CD4-positive, alpha-beta T cell treated with Interleukin-17A for 1 hour (primary cell): ENCODE measurements around the gene TTLL12.
"Not testable (repeated sequence)": the region's sequence is repeated elsewhere in the genome, so short reads cannot be mapped to it uniquely, and the experiment has no call there.

Experiments
- DNase-seq: peaks from one replicate; pipeline ENCODE4 v3.0.0-alpha.2; 2020

Gene TTLL12

DNA sequence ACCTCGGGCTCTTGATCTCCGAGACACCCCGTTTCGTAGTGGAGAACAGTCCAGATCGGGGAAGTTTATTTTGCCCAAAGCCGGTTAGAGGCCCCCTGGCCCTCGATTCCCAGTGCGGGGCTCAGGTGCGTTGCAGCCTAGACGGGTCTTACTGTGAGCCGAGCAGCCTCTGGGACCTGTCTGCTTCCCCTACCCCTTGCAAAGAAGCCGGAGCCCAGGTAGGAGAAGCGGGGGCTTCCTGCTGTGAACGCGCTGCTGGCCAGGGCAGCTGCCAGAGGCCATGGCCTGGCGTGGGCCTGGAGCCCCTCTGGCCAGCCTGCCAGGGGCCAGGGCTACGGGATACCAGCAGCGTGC is 35.0 kb downstream of the TTLL12 start:
- DNase-seq = peak; percentile 9

DNA sequence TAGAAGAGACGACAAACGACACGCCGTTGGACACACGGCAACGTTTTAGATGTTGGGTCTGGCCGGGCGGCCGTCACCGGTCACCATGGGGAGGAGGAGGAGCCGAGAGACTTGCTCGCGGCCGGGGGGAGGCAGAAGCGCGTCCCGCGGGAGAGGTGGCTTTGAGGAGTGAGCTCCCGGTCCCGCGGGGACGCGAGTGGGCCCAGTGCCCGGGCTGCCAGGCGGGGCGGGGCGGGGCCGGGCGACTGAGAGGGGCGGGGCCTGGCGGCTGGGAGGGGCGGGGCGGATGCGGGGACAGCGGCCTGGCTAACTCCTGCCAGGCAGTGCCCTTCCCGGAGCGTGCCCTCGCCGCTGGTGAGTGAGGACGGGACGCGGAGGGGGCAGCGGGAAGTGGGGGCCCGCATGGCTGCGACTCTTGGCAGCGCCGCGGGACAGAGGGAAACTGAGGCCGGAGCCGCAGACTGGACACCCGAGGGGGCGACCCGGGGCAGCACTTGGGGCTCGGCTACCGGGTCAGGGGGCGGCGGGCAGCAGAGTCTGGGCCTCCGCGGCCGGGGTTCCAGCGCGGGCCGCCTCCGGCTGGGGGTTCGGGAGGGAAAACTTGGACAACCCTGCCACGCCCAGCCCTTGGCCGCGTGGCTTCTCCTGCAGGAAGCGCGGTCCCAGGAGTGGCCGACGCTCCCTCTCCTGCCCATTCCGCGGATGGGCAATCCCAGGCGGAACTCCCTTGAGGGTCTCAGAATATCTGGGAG is 35.5 kb downstream of the TTLL12 start, which contains the start of gene TSPO:
Gene TSPO, plus strand, starts transcription at position 309 of the 752 bp plus-strand sequence. CDS start 7,680 bp downstream, outside the sequence.
- DNase-seq = peak; percentile 69

DNA sequence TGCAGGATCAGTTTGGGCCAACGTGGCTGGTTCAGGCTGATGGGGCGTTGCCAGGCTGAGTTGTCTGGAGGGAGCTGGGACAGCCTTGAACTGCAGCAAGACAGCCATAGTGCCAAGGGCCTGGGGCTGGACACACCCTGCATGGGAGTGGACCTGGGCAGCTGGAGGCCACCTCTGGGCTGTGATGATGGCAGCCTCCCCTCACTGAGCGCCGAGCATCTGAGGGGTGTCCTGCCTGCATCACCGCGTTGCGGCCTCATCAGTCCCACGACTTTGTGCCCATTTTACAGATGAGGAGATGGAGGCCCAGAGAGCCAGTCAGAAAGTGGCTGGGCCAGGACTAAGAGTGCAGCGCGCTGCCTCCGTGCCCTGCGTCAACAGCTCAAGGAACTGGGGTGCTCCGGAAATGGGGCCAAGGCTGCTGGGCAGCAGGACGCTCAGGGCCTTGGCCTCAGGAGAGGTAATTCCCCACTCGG is 36.2 kb downstream of the TTLL12 start:
- no peak for DNase-seq

DNA sequence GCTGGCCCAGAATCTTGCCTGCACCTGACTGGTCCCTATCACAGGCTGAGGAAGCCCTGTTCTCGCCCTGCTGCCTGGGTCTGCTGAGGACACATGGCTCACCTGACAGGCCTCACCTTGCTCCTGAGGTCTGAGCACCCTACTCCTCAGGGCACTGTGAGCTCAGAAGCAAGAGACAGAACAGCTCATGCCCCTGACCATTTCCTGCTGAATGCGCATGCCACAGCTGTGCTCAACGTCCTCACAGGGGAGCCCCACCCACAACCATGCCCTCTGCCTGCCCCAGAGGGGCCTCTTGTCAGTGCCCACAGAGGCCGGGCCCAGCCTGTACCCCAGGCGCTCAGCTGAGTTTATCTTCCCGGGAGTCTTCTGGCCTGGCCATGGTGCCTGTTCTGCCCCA is 38.4 kb downstream of the TTLL12 start:
- no peak for DNase-seq

DNA sequence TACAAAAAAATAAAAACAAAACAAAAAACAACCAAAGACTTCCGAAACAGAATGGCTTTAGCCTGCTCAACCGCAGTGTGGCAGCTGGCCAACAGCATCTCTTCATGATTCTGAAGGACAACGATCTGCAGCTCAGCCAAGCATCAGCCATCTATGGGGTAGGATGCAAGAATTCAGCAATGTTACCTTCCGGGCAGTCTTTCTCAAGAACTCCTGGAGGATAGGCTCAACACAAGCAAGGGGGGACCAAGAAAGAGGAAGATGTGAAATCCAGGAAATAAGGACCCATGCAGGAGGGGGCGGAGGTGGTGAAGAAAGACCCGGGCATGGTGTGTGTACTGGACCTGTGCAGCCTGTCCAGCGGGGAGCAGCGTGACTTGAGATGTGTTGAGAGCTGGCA is 39.1 kb downstream of the TTLL12 start:
- no peak for DNase-seq

DNA sequence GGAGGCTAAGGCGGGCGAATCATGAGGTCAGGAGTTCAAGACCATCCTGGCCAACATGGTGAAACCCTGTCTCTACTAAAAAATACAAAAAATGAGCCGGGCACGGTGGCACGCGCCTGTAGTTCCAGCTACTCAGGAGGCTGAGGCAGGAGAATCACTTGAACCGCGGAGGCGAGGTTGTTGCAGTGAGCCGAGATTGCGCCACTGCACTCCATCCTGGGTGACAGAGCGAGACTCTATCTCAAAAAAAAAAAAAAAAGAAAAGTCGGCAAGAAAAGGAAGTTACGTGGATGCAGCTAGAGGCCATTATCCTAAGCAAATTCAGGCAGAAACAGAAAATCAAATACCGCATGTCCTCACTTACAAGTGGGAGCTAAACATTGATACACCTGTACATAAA is 40.6 kb downstream of the TTLL12 start:
- not testable (repeated sequence) for DNase-seq

DNA sequence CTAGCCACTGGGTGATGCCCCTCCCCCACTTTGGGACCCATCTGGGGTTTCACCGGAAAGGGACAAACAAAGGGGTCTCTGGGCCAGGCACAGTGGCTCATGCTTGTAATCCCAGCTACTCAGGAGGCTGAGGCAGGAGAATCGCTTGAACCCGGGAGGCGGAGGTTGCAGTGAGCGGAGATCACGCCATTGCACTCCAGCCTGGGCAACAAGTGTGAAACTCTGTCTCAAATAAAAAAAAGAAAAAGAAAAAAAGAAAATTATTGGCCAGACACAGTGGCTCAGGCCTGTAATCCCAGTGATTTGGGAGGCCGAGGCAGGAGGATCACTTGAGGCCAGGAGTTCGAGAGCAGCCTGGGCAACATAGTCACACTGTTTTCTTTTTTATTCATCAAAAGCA is 41.6 kb downstream of the TTLL12 start:
- not testable (repeated sequence) for DNase-seq

DNA sequence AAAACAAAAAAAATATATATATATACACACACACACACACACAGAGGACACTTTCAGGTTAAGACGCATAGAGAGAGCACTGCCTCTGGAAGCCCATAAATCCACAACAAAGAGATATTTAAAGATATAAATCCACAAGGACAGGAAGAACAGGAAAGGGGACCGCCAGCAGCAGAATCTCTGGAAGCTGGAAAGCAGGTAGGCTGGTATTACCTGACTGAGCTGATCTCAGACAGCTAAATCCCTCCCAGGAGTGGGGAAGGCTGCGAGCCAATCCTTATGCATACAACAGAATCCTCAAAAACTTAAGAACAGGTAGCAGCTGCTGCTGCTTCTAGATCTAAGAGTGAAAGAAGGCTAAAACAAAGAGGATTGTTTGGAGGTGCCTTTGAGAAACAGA is 42.0 kb downstream of the TTLL12 start:
- DNase-seq = no peak

DNA sequence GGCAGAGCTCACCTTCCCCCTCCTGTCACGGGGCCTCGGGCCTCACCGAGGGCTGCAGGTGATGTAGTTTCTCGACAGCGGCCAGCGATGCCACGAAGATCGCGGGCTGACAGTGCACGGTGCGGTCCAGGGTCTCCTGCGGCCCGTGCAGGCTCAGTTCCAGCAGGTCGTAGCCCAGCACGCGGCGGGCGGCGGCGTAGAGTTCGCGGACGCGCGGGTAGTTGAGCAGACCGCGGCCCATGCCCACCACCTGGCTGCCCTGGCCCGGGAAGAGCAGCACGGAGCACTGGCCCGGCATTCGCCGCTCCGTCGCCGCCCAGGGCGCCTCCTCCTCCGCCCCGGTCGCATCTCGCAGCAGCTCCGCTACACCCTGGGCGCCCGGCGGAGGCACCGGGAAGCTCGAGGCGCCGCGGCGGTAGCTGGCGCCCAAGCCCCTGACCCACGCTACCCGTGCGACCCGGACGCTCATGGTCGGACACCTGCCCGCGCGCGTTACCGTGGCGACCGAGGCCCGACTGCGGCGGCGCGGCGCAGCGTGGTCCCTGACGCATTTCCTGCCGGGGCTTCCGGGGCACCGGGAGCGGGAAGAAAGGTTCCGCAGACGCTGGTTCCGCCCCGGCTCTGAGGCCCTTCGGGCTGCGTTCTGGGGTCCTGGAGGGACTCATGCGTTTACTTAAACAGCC is 43.9 kb downstream of the TTLL12 start, which contains the start of gene MCAT:
Gene MCAT, minus strand, starts transcription at position 519 of the 683 bp plus-strand sequence. Its CDS starts 50 bp downstream, at position 469.
- peak; percentile 85 for DNase-seq

DNA sequence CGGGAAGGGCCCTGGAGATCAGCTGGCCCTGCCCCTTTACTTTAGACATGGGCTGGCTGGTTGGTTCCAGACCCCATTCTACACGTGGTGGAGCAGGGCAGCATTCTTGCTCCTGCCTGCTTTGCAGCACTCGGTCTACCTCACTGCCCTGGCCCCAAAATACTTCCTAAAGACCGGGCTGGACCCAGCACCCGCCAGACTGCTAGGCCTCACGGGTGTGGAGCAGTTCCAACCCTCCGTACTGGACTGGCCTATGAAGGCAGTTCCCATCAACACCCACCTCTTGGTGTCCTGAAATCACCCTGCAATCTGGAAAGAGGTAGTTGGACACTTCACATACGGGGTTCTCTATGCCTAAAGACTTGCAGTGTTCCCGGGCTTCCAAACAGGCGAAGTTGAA is 50.1 kb downstream of the TTLL12 start:
- DNase-seq = no peak

DNA sequence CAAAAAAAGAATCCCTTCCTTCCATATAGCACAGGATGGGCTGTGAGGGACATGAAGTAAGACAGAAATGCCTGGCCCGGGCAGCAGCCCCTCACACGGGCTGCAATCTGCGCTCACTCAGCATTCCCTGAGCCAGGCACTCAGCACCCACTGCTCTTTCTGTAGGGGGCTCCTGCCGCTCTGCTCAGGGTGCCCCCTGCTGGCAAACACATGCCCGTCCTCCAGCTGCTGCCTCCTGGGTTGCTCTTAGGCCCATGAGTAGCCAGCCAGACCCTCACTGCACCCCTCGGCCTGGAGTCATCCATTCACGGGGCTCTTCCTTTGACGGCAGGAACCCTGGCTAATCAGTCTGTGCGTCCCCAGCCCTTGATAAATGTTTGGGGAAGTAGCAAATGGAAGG is 50.7 kb downstream of the TTLL12 start:
- peak; percentile 42 for DNase-seq

DNA sequence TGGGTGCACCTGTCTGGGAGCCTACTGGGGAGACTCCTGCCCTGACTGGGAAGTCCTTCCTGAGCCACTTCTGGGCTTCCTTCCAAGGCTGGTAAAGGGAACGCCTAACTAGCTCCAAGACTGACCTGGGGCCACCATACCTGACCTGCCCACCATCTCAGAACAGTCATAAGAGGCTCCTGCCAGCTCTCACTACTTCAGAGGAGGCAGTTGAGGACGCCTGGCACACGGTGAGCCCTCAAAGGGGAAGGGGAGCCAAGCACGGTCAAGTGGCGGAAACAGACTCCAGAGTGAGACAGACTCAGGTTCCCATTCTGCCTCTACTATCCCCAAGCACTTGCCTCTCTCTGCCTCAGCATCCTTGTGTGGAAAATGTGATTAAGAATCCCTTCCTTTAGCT is 51.4 kb downstream of the TTLL12 start:
- DNase-seq = no peak

DNA sequence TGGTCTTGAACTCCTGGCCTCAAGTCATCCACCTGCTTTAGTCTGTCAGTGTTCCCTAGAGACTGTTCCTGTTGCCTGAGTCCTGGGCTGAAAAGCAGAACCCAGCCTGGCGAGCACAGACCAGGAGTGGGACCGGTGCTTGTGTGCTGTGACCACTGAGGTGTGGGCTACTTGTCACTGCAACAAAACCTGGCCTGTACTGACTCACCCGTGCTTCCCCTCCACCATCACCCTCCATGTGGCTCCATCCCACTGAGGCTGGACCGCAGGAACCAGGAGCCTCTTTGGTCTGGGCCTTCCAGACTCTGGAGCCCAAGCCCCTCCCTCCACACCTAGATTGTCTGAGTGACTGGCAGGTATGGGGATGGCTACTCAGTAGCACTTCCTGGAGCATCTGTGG is 52.4 kb downstream of the TTLL12 start:
- DNase-seq = no peak

DNA sequence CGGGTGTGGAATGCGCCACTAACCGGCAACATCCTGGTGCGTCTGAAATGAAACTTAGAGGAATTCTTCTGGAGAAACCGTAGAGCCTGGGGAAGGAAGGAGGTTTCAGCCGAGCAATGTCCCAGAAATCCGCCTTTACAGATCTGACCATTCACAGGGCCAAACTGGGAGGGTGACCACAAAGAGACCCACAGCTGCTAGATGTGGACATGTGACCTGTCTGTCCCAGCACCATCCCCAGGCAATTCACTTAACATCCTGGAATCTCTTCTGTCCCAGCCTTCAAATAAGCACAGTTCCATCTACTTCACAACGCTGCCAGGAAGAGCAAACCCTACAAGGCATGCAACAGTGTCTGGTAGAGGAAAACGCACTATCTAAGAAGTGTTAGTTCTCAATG is 53.5 kb downstream of the TTLL12 start:
- DNase-seq = no peak

DNA sequence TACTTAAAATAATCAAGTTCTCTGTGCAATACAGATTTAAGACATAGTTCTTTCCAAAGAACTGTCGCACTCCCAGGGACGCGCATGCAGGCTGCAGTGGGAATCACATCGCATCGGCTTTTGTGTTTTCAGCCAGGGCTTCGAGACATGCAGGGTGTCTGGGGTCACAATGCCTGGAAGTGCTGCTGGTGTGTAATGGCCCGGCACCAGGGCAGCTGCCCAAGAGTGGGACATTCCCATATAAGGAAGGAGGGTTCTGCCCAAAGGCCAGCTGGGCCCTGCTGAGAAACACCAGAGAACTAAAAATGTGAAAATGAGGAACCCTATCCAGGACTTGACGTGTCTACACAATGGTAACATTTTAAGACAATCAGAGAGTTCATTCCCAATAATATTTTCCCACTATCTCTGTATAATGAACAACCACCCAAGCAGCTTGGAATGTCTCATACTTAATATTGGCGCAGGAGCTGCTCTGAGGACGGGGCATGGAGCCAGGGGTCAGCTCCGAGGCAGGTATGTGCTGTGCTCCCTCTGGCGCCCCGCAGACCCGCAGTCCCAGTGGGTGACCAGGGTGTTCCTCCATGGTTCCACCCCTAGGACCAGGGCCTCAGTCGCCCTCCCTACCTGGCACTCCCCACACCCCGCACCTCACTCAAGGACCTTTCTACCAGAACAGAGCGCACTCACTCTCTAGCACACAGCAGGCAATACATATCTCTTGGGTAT is 55.0 kb downstream of the TTLL12 start:
- DNase-seq = no peak

DNA sequence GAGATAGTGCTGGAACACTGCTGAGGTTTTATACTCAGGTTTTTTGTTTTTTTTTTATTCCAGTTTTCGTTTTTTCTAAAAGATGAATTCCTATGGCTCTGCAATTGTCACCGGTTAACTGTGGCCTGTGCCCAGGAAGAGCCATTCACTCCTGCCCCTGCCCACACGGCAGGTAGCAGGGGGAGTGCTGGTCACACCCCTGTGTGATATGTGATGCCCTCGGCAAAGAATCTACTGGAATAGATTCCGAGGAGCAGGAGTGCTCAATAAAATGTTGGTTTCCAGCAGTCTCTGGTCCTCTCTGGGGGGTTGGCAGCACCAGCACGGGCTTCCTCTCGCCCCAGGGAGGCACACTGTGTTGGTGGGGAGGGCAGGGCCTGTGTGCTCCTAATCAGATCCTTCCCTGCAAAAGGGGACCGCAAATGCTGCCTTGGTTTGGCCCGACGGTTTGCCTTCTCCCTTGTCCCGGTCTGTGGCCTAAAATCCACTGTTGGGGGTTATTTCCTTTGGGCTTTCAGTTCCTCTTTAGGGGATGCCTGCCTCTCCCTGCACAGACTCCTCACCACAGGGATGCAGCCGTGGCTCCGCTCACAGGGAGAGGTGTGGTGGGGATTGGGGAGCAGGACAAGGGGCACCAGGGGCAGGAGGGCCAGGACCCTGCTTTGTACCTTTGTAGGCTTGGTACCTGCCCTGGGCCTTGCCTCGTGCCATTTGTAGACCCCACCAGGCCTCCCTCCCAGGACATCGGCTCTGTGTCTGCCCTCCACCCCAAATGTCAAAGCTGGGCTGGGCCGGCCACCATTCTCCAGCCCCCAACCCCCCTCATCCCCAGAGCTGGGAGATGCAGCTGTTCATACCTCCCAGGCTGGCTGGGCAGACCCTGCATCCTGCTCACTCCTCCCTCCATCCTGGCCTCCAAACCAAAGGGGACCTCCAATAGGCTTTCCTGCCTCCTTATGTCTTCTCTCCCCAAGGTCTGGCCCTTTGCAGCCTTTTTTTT is 57.2 kb downstream of the TTLL12 start:
- DNase-seq = no peak

DNA sequence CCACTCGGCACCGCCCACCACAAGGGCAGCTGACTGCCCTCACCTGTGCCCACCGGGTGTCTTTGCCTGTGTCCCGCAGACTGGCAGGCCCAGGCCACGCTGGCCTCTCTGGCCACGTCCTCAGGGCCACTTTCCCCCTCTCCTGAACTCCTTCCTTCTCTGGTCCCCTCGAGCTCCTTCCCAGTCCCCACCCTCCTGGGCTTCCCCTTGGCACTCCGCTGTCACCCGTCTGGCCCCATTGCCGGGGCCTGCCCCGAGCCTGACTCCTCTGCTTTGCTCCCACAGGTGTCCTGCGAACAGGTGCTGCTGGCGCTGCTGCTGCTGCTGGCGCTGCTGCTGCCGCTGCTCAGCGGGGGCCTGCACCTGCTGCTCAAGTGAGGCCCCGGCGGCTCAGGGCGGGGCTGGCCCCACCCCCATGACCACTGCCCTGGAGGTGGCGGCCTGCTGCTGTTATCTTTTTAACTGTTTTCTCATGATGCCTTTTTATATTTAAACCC is 58.0 kb downstream of the TTLL12 start:
- DNase-seq = no peak

DNA sequence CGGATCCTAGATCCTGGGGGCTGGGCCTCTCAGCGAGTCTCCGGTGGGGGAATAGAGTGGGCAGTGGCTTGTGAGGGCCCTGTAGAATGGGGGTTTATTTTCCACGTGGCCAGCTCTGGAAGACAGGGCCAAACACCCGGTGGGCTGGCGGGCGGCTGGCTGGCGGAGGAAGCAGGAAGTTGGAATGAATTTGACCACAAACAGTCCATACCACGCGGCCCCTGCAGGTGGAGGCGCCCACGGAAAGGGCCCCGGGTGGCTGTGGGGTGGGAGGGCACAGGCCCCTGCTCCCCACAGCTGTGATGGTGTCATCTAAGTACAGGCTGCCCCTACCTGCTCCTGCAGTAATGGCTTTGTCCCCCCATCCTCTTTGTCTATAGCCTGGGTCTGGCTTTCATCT is 58.8 kb downstream of the TTLL12 start:
- no peak for DNase-seq

DNA sequence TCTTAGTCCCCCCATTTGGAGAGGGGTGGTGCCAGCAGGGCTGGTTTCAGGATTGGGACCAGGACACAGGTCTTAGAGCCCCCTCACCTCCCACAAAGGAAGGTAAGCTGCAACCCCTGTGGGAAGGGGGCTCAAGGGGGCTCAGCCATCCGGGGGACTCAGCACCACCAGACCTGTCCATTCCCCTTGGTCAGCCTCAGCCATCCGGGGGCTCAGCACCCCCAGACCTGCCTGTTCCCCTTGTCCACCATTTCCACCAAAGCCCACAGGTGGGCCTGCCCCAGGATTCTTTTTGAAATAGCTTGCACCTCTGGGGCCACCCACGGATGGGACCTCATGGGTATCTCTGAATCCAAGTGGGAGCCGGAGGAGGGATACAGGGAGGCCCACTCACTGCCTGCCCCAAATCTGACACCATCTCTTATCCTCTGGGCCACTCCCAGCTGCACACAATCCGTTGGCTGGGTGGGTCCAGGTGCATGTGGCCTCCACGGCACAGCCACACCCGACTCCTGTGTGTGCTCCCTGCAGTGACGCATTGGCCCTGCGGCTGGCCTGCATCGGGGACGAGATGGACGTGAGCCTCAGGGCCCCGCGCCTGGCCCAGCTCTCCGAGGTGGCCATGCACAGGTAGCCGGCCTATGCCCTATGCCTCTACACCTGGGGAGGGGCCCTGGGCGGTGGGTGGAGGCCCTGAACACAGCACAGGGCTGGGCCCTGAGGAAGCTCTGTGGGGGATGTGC is 59.6 kb downstream of the TTLL12 start:
- no peak for DNase-seq

DNA sequence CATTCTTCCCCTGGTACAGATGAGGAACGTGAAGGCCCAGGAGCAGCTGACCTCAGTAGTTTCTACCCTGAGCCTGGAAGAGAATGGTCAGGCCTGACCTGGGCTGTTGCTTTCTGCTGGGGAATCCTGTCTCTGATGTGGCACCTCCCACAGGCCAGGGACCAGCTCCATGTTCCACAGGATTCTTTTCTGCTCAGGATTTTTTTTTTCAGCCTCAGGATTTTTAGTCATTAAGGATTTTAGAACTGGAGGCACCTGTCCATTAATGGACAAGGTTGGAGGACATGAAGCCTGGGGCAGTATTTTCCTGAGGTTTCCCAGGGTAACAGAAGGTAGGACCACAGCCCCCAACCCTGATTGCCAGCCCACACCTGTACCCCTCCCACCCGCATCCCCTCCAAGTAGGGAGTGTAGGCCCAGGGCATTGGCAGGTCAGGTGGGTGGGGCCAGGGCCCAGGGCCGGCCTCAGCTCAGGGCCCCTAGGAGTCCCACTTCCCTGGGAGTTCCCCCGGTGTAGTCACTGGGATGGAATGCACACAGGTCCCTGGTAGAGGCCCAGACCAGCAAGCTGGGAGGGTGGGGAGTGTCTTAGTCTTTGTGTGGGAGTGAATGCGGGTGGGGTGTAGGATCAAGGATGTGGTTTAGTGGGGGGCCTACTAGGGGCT is 60.3 kb downstream of the TTLL12 start:
- DNase-seq = no peak

DNA sequence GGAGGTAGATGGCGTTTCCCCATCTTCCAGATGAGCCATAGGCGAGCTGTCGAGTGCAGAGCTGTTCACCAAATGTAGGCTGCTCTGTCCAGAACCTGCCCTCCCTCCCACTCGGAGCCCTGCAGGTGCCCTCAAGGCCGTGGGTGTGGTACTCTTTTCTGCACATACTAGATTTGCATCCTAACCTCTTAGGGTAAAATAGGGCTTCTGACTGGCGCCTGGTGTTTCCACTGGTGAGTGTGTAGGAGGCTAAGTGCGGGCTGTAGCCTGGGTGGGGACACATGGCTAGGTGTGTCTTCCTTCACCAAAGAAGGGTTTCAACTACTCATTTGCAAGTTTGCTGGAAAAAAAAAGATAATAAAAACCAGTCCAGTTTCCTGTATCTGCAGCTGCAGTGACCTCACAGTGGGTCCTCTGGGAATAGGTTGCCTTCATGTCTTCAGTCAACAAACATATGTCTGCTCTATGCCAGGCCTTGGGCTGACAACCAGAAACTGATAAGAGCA is 67.9 kb downstream of the TTLL12 start:
- DNase-seq = no peak
